ENCODE measurements around the gene TLCD2. TPM values are rescaled to one million over a fixed set of nuclear protein-coding genes. Genes with fewer than 3 reads are reported as not detected.

The TLCD2 gene
- total RNA-seq, 1 experiment from 2014 or later: 1.5 TPM

- Histone ChIP-seq H3K56ac (ENCODE audit: insufficient read length, low read depth, low read length) (no peak overlapping the region), H3K9me3 (ENCODE audit: control insufficient read depth, low read depth, low read length) (no peaks in the 10 kb centered on the region), H3K9ac (ENCODE audit: extremely low read depth, insufficient read length, low read length) (no peak overlapping the region), H3K14ac (ENCODE audit: insufficient read depth, low read length) (no peak overlapping the region), H2BK12ac (ENCODE audit: insufficient read length, low read depth, low read length) (no peak overlapping the region), H4K5ac (ENCODE audit: insufficient read length, low read depth, low read length) (no peak overlapping the region), H3K18ac (ENCODE audit: insufficient read length, low read depth, low read length) (no peak overlapping the region), H2BK20ac (ENCODE audit: low read depth, low read length, poor library complexity, severe bottlenecking) (no peak overlapping the region), H3K4me2 (ENCODE audit: insufficient read depth, insufficient read length, low read length) (peak overlapping the region; percentile 65), H3K27ac (ENCODE audit: insufficient read length, low read depth, low read length) (no peak overlapping the region), H2BK15ac (ENCODE audit: low read depth, low read length) (no peak overlapping the region), H2AK5ac (ENCODE audit: insufficient read length, low read length) (no peak overlapping the region), H3K79me2 (ENCODE audit: insufficient read depth, low read length) (no peaks in the 10 kb centered on the region), H4K91ac (ENCODE audit: insufficient read length, low read depth, low read length) (no peak overlapping the region), H2BK120ac (ENCODE audit: low read depth, low read length, poor library complexity, severe bottlenecking) (no peak overlapping the region), H4K8ac (replicated peaks; ENCODE audit: insufficient read length, low read depth, low read length) (no peak overlapping the region), H3K27me3 (ENCODE audit: insufficient read depth, low read length) (no peaks in the 10 kb centered on the region), H3T11ph (ENCODE audit: low read length) (no peak overlapping the region), H3K79me1 (ENCODE audit: insufficient read depth, low read depth, low read length, poor library complexity, severe bottlenecking) (no peaks in the 10 kb centered on the region), H2AFZ (ENCODE audit: low read length) (no peak overlapping the region), H3K4me1 (ENCODE audit: insufficient read depth, low read length) (peaks cover 2% of the 10 kb centered on the region; the same call in 1 of the 2 replicates), H3K23me2 (ENCODE audit: insufficient read length, low read depth, low read length, poor library complexity, severe bottlenecking) (peaks cover 25% of the 10 kb centered on the region), H3K4ac (ENCODE audit: low read depth, low read length) (no peak overlapping the region), H4K20me1 (ENCODE audit: control insufficient read depth, insufficient read depth, insufficient read length) (no peaks in the 10 kb centered on the region), H3K23ac (ENCODE audit: insufficient read length, low read depth, low read length) (no peak overlapping the region), H2BK5ac (ENCODE audit: insufficient read length, low read length) (no peak overlapping the region)
- Mint-ChIP-seq H3K27me3 (ENCODE audit: low read depth) (no peaks in the 10 kb centered on the region; the same call in 1 of the 2 replicates), H3K4me3 (peak overlapping the region; percentile 88 to 94), H3K27ac (no peak overlapping the region), H3K9me3 (no peaks in the 10 kb centered on the region; a peak in 1 of 5 replicates), H3K4me1 (peaks cover 37 to 38% of the 10 kb centered on the region in 2 experiments), H3K36me3 (ENCODE audit: insufficient read depth in 1 of 3, low read depth in 3 of 3) (peaks cover 0 to 13% (median 2%) of the 10 kb centered on the region in 3 experiments; a peak in 3 of 7 replicates)
- no CpG with 5 or more reads among the region's 23 CpGs for WGBS (ENCODE audit: extremely low coverage, insufficient read length, low lambda C conversion rate)
- no peak for TF ChIP-seq CTCF (conservative IDR thresholded peaks at IDR 0.05)
- DNase-seq: no peak
These were observed 5.6 kb upstream of the TLCD2 start for GRCh38 chr17:1715803-1716075.

Measured in H9 (cell line).